Measurements from ENCODE around the gene HHLA2.

HHLA2 gene

GRCh38 chr3:108389372-108389771 lies 93.0 kb downstream of the HHLA2 start:
- TF ChIP-seq POLR2A (IDR thresholded peaks at IDR 0.05; ENCODE audit: extremely low read depth, insufficient read length) (no peak), CTCF (IDR thresholded peaks at IDR 0.05; ENCODE audit: low read depth, low read length) (no peak)
- DNase-seq (ENCODE audit: low read depth) = no peak
- no peak overlapping the region for H3K4me3 ChIP-seq (ENCODE audit: low read depth, low read length)

GRCh38 chr3:108391917-108392593 lies 95.7 kb downstream of the HHLA2 start:
- DNase-seq (ENCODE audit: low read depth) = no peak
- TF ChIP-seq MYC (IDR thresholded peaks at IDR 0.05; ENCODE audit: low read depth, low read length) (no peak), POLR2A (IDR thresholded peaks at IDR 0.05; ENCODE audit: extremely low read depth, insufficient read length) (no peak), CTCF (IDR thresholded peaks at IDR 0.05; ENCODE audit: low read depth, low read length) (no peak), MAX (IDR thresholded peaks at IDR 0.05; ENCODE audit: low read depth, low read length) (no peak)
- no peak overlapping the region for H3K4me3 ChIP-seq (ENCODE audit: low read depth, low read length)

GRCh38 chr3:108393128-108393900 lies 97.0 kb downstream of the HHLA2 start:
- H3K4me3 ChIP-seq (ENCODE audit: low read depth, low read length) = no peak overlapping the region
- TF ChIP-seq MAX (IDR thresholded peaks at IDR 0.05; ENCODE audit: low read depth, low read length) (no peak), MYC (IDR thresholded peaks at IDR 0.05; ENCODE audit: low read depth, low read length) (no peak), POLR2A (IDR thresholded peaks at IDR 0.05; ENCODE audit: extremely low read depth, insufficient read length) (no peak), CTCF (IDR thresholded peaks at IDR 0.05; ENCODE audit: low read depth, low read length) (no peak)
- DNase-seq (ENCODE audit: low read depth) = no peak

GRCh38 chr3:108394016-108394415 lies 97.7 kb downstream of the HHLA2 start:
- DNase-seq (ENCODE audit: low read depth) = no peak
- TF ChIP-seq MAX (IDR thresholded peaks at IDR 0.05; ENCODE audit: low read depth, low read length) (no peak), CTCF (IDR thresholded peaks at IDR 0.05; ENCODE audit: low read depth, low read length) (no peak), POLR2A (IDR thresholded peaks at IDR 0.05; ENCODE audit: extremely low read depth, insufficient read length) (no peak), MYC (IDR thresholded peaks at IDR 0.05; ENCODE audit: low read depth, low read length) (no peak)

GRCh38 chr3:108394563-108394962 lies 98.2 kb downstream of the HHLA2 start:
- no peak for DNase-seq (ENCODE audit: low read depth)
- no peak overlapping the region for H3K4me3 ChIP-seq (ENCODE audit: low read depth, low read length)
- TF ChIP-seq MYC (IDR thresholded peaks at IDR 0.05; ENCODE audit: low read depth, low read length) (no peak), CTCF (IDR thresholded peaks at IDR 0.05; ENCODE audit: low read depth, low read length) (no peak), MAX (IDR thresholded peaks at IDR 0.05; ENCODE audit: low read depth, low read length) (no peak), POLR2A (IDR thresholded peaks at IDR 0.05; ENCODE audit: extremely low read depth, insufficient read length) (no peak)

More at GRCh38 chr3:108394016-108394415, 97.7 kb downstream of the HHLA2 start:
- no peak overlapping the region for H3K4me3 ChIP-seq (ENCODE audit: low read depth, low read length)

Data from NB4 (cell line).